Tibial artery (tissue), 4 donors: ENCODE data around the gene OTOP1.
"Not testable (repeated sequence)": the region's sequence is repeated elsewhere in the genome, so short reads cannot be mapped to it uniquely, and the experiment has no call there.

ENCODE experiments used
- DNase-seq, 2 donors: peaks; one replicate each; pipeline ENCODE4 v3.0.0-alpha.2; 2019
- H3K27ac ChIP-seq, 2 donors: fragments of 200-600 bp; sonication (generic) in 1 of 2; 1 replicate in 1 of 2; 2 replicates in 1 of 2; pipeline ENCODE4 v1.5.1; 2018 to 2019; ENCODE audit warnings: mild to moderate bottlenecking in 1 of 2
- H3K27me3 ChIP-seq, 2 donors: fragments of 200-600 bp; sonication (generic) in 1 of 2; one replicate each; pipeline versions ENCODE4 v1.5.1 to v1.6.0; 2016 to 2019
- H3K36me3 ChIP-seq, 3 donors: fragments of 200-600 bp; sonication (generic) in 2 of 3; one replicate each; pipeline ENCODE4 v1.5.1; 2016 to 2019; ENCODE audit warnings: mild to moderate bottlenecking in 2 of 3
- H3K4me1 ChIP-seq, 4 donors: fragments of 200-600 bp; sonication (generic) in 2 of 4; 1 replicate in 3 of 4; 2 replicates in 1 of 4; pipeline ENCODE4 v1.5.1; 2016 to 2019
- H3K4me3 ChIP-seq, 2 donors: fragments of 200-600 bp; sonication (generic) in 1 of 2; 1 replicate in 1 of 2; 2 replicates in 1 of 2; pipeline ENCODE4 v1.5.1; 2018 to 2019; ENCODE audit warnings: mild to moderate bottlenecking in 2 of 2
- H3K9me3 ChIP-seq, 3 donors: fragments of 200-600 bp; sonication (generic) in 1 of 3; one replicate each; pipeline ENCODE4 v1.5.1; 2016 to 2019
- CTCF ChIP-seq, 2 experiments: fragments of 200-600 bp in 1 of 2; fragments of 450-650 bp in 1 of 2; IDR thresholded peaks; one replicate each; pipeline ENCODE4 v1.5.1; 2017 to 2019; ENCODE audit warnings: antibody characterized with exemption in 2 of 2, mild to moderate bottlenecking in 1 of 2, moderate library complexity in 1 of 2
- intact Hi-C: fragments of 100-400 bp; cut with DNase I; formaldehyde crosslinking; loops from one replicate; pipeline ENCODE4 v1.15.0; 2023; ENCODE audit warnings: low total_unique reads

Gene OTOP1

GRCh38 chr4:4185528-4185927, 41.2 kb downstream of the OTOP1 start:
- H3K9me3 ChIP-seq = no peaks in the 10 kb centered on the region
- intact Hi-C loops = no loop called here
- H3K27me3 ChIP-seq = no peaks in the 10 kb centered on the region
- H3K27ac ChIP-seq = no peak overlapping the region
- no peak overlapping the region for H3K4me3 ChIP-seq
- H3K36me3 ChIP-seq = no peaks in the 10 kb centered on the region
- no peak for TF ChIP-seq CTCF (IDR thresholded peaks at IDR 0.05)
- no peak for DNase-seq
- no peaks in the 10 kb centered on the region for H3K4me1 ChIP-seq

GRCh38 chr4:4182835-4183568, 43.7 kb downstream of the OTOP1 start:
- H3K4me1 ChIP-seq = no peaks in the 10 kb centered on the region
- H3K36me3 ChIP-seq = no peaks in the 10 kb centered on the region
- H3K27me3 ChIP-seq = no peaks in the 10 kb centered on the region
- TF ChIP-seq CTCF (IDR thresholded peaks at IDR 0.05) = no peak
- H3K4me3 ChIP-seq = no peak overlapping the region
- H3K27ac ChIP-seq = no peak overlapping the region
- DNase-seq = no peak
- intact Hi-C loops = no loop called here
- no peaks in the 10 kb centered on the region for H3K9me3 ChIP-seq

- no peak for DNase-seq
- TF ChIP-seq CTCF (IDR thresholded peaks at IDR 0.05) = no peak
Measured at GRCh38 chr4:4170596-4171150, 56.1 kb downstream of the OTOP1 start.

GRCh38 chr4:4167981-4168780, 58.5 kb downstream of the OTOP1 start:
- H3K27ac ChIP-seq, DNase-seq: not testable (repeated sequence)

More at GRCh38 chr4:4170596-4171150, 56.1 kb downstream of the OTOP1 start:
- H3K36me3 ChIP-seq = no peaks in the 10 kb centered on the region
- intact Hi-C loops = no loop called here
- H3K4me3 ChIP-seq = no peak overlapping the region
- no peak overlapping the region for H3K27ac ChIP-seq
- H3K4me1 ChIP-seq = no peaks in the 10 kb centered on the region
- no peaks in the 10 kb centered on the region for H3K27me3 ChIP-seq
- H3K9me3 ChIP-seq = no peaks in the 10 kb centered on the region

GRCh38 chr4:4166986-4167385, 59.7 kb downstream of the OTOP1 start:
- H3K4me1 ChIP-seq, H3K27me3 ChIP-seq, H3K27ac ChIP-seq, intact Hi-C loops, H3K4me3 ChIP-seq, H3K9me3 ChIP-seq, DNase-seq, H3K36me3 ChIP-seq: not testable (repeated sequence)

More at GRCh38 chr4:4167981-4168780, 58.5 kb downstream of the OTOP1 start:
- H3K4me1 ChIP-seq, intact Hi-C loops, H3K9me3 ChIP-seq, H3K27me3 ChIP-seq, H3K36me3 ChIP-seq, H3K4me3 ChIP-seq: not testable (repeated sequence)

GRCh38 chr4:4165701-4166392, 60.9 kb downstream of the OTOP1 start:
- intact Hi-C loops, H3K27ac ChIP-seq, DNase-seq, H3K9me3 ChIP-seq, H3K4me3 ChIP-seq, H3K27me3 ChIP-seq, H3K4me1 ChIP-seq, H3K36me3 ChIP-seq: not testable (repeated sequence)

GRCh38 chr4:4164532-4165173, 62.1 kb downstream of the OTOP1 start:
- H3K4me3 ChIP-seq, H3K4me1 ChIP-seq, H3K27ac ChIP-seq, H3K27me3 ChIP-seq, H3K9me3 ChIP-seq, intact Hi-C loops, H3K36me3 ChIP-seq, DNase-seq: not testable (repeated sequence)

GRCh38 chr4:4162186-4162585, 64.5 kb downstream of the OTOP1 start:
- H3K36me3 ChIP-seq, H3K27me3 ChIP-seq, H3K9me3 ChIP-seq, DNase-seq, H3K4me3 ChIP-seq, H3K4me1 ChIP-seq, H3K27ac ChIP-seq, intact Hi-C loops: not testable (repeated sequence)

- intact Hi-C loops, DNase-seq, H3K4me1 ChIP-seq, H3K9me3 ChIP-seq, H3K27ac ChIP-seq, H3K36me3 ChIP-seq, H3K27me3 ChIP-seq, H3K4me3 ChIP-seq: not testable (repeated sequence)
Measured at GRCh38 chr4:4160956-4161665, 65.6 kb downstream of the OTOP1 start.

- H3K27me3 ChIP-seq = peaks cover 0 to 31% of the 10 kb centered on the region in 2 donors
- H3K4me3 ChIP-seq, H3K27ac ChIP-seq, intact Hi-C loops, H3K36me3 ChIP-seq, H3K9me3 ChIP-seq, DNase-seq, H3K4me1 ChIP-seq: not testable (repeated sequence)
Measured at GRCh38 chr4:4145622-4146021, 81.1 kb downstream of the OTOP1 start.
